Keratinocyte (primary cell): ENCODE data around the gene GLS. TPM values are rescaled to one million over a fixed set of nuclear protein-coding genes. Genes with fewer than 3 reads are reported as not detected.

Experiments
- DNase-seq: peaks from one replicate; pipeline ENCODE4 v3.0.0-alpha.2; 2011; ENCODE audit warnings: low read depth, missing footprints, low spot score
- FAIRE-seq: peaks from 2 replicates; lab custom pipeline; 2011; peaks lifted over from hg19 to GRCh38; lab: Jason Lieb, UNC
- H2AFZ ChIP-seq: 2 replicates; pipeline ENCODE4 v1.6.0; 2012; ENCODE audit warnings: low read length, control low read depth, inconsistent platforms; ENCODE audit not compliant: control insufficient read depth
- H3K27ac ChIP-seq: 2 replicates; pipeline ENCODE4 v1.5.1; 2011; ENCODE audit warnings: low read length; ENCODE audit not compliant: control insufficient read depth, insufficient read depth
- H3K27me3 ChIP-seq: 3 replicates; pipeline ENCODE4 v1.6.0; 2011; ENCODE audit warnings: low read length; ENCODE audit not compliant: control insufficient read depth, insufficient read depth; ENCODE audit errors: extremely low read depth
- H3K36me3 ChIP-seq, 2 experiments: 2 replicates in 1 of 2; 3 replicates in 1 of 2; pipeline ENCODE4 v1.5.1; 2011; ENCODE audit warnings: low read length in 2 of 2, mild to moderate bottlenecking in 1 of 2; ENCODE audit not compliant: control insufficient read depth in 2 of 2, insufficient read depth in 2 of 2; ENCODE audit errors: extremely low read depth in 1 of 2
- H3K4me1 ChIP-seq: 3 replicates; pipeline ENCODE4 v1.5.1; 2011; ENCODE audit warnings: low read length; ENCODE audit not compliant: control insufficient read depth, insufficient read depth; ENCODE audit errors: extremely low read depth
- H3K4me2 ChIP-seq: 3 replicates; pipeline ENCODE4 v1.6.0; 2011; ENCODE audit warnings: low read depth, low read length; ENCODE audit not compliant: control insufficient read depth, insufficient read depth; ENCODE audit errors: extremely low read depth
- H3K4me3 ChIP-seq, 3 experiments: fragments of 200-600 bp in 1 of 3; sonication (generic) in 1 of 3; 2 replicates in 2 of 3; 3 replicates in 1 of 3; pipeline ENCODE4 v1.5.1; 2011 to 2016; ENCODE audit warnings: low read length in 3 of 3, mild to moderate bottlenecking in 3 of 3, control low read depth in 2 of 3, inconsistent platforms in 1 of 3, low read depth in 1 of 3, mixed read lengths in 1 of 3, mixed run types in 1 of 3, moderate library complexity in 1 of 3; ENCODE audit not compliant: control insufficient read depth in 2 of 3, insufficient read depth in 2 of 3; ENCODE audit errors: extremely low read depth in 1 of 3
- H3K79me2 ChIP-seq: 2 replicates; pipeline ENCODE4 v1.6.0; 2012; ENCODE audit warnings: low read length; ENCODE audit not compliant: control insufficient read depth, insufficient read depth
- H3K9ac ChIP-seq: 3 replicates; pipeline ENCODE4 v1.6.0; 2011; ENCODE audit warnings: low read length; ENCODE audit not compliant: control insufficient read depth, insufficient read depth; ENCODE audit errors: extremely low read depth
- H3K9me1 ChIP-seq: 3 replicates; pipeline ENCODE4 v1.6.0; 2011; ENCODE audit warnings: low read length; ENCODE audit not compliant: control insufficient read depth, insufficient read depth; ENCODE audit errors: extremely low read depth
- H3K9me3 ChIP-seq: 2 replicates; pipeline ENCODE4 v1.5.1; 2012; ENCODE audit warnings: low read depth, low read length; ENCODE audit not compliant: control insufficient read depth
- H4K20me1 ChIP-seq: 3 replicates; pipeline ENCODE4 v1.6.0; 2011; ENCODE audit warnings: low read length; ENCODE audit not compliant: control insufficient read depth, insufficient read depth; ENCODE audit errors: extremely low read depth
- EZH2 ChIP-seq: IDR thresholded peaks from one replicate; pipeline ENCODE4 v1.6.1; 2012; ENCODE audit warnings: inconsistent platforms, mild to moderate bottlenecking, low read length, moderate library complexity
- dilution Hi-C: fragments of 300-500 bp; cut with MboI; formaldehyde crosslinking; loops from one replicate; pipeline ENCODE4 v1.7.0; 2020; ENCODE audit warnings: low sequenced_read_pairs; ENCODE audit not compliant: extremely low pct_ligation_motif_present
- polyA plus RNA-seq, 5 experiments: library from polyadenylated mRNA; depleted of rRNA in 3 of 5; stranded (reverse) in 3 of 5; stranded (forward) in 1 of 5; unstranded in 1 of 5; fragments of >200 nt; gene quantifications; 1 replicate in 1 of 5; 2 replicates in 3 of 5; 3 replicates in 1 of 5; pipeline versions ENCODE4 v1.2.1 to v1.2.3, GENCODE V29; 2011 to 2012; ENCODE audit warnings: missing spikeins in 2 of 5, low read depth in 1 of 5, low replicate concordance in 1 of 5
- TF ChIP-seq, protein P1 (sequence below), 3 experiments: IDR thresholded peaks in 1 of 3; conservative IDR thresholded peaks in 1 of 3; optimal IDR thresholded peaks in 1 of 3; 2 replicates in 2 of 3; 3 replicates in 1 of 3; pipeline versions ENCODE3 to v1.5.1; 2011; ENCODE audit warnings: low read length in 3 of 3, mild to moderate bottlenecking in 3 of 3, moderate library complexity in 2 of 3, control low read depth in 1 of 3, inconsistent platforms in 1 of 3; ENCODE audit not compliant: insufficient read depth in 2 of 3; ENCODE audit errors: extremely low read depth in 1 of 3

GLS gene
- polyA plus RNA-seq, 1 donor (not counting 4 experiments of a cell fraction or from before 2014, with no cell fraction given) = 130 TPM

DNA sequence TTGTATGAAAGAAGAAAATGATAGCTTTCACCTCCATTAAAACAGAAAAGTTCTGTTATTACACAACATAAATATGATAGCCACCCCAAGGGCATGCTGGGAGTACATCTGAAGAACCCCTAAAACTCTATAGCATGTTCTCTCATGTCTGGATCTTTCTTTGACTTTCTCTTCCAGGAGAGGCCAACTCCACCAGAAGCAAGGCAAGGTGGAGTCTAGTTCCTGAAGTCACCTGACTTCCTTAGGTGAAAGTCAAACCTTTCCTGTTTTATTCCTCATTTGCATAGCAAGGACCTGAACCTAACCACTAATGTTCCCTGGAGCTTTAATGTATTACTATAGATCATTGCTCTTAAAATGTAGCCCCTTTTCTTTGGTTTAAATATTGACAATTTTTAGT lies 127.7 kb downstream of the GLS start:
- Histone ChIP-seq H3K4me2 (no peak overlapping the region), H2AFZ (no peak overlapping the region), H3K27me3 (no peaks in the 10 kb centered on the region), H3K4me1 (peaks cover 12% of the 10 kb centered on the region), H3K9ac (no peak overlapping the region), H3K9me3 (no peaks in the 10 kb centered on the region), H3K4me3 (no peak overlapping the region), H3K9me1 (no peaks in the 10 kb centered on the region), H4K20me1 (no peaks in the 10 kb centered on the region), H3K36me3 (peaks cover 30 to 37% of the 10 kb centered on the region in 2 experiments), H3K27ac (no peak overlapping the region), H3K79me2 (peaks cover 29% of the 10 kb centered on the region)
- no peak for FAIRE-seq
- dilution Hi-C loops = no loop called here
- no peak for TF ChIP-seq EZH2
- TF ChIP-seq, protein P1, sequence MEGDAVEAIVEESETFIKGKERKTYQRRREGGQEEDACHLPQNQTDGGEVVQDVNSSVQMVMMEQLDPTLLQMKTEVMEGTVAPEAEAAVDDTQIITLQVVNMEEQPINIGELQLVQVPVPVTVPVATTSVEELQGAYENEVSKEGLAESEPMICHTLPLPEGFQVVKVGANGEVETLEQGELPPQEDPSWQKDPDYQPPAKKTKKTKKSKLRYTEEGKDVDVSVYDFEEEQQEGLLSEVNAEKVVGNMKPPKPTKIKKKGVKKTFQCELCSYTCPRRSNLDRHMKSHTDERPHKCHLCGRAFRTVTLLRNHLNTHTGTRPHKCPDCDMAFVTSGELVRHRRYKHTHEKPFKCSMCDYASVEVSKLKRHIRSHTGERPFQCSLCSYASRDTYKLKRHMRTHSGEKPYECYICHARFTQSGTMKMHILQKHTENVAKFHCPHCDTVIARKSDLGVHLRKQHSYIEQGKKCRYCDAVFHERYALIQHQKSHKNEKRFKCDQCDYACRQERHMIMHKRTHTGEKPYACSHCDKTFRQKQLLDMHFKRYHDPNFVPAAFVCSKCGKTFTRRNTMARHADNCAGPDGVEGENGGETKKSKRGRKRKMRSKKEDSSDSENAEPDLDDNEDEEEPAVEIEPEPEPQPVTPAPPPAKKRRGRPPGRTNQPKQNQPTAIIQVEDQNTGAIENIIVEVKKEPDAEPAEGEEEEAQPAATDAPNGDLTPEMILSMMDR (optimal IDR thresholded peaks at IDR 0.05 in 1 of 3, IDR thresholded peaks at IDR 0.05 in 1 of 3, conservative IDR thresholded peaks at IDR 0.05 in 1 of 3; ENCODE audit: extremely low read depth in 1 of 3, insufficient read depth in 2 of 3, low read length in 3 of 3) = no peak
- DNase-seq = no peak

DNA sequence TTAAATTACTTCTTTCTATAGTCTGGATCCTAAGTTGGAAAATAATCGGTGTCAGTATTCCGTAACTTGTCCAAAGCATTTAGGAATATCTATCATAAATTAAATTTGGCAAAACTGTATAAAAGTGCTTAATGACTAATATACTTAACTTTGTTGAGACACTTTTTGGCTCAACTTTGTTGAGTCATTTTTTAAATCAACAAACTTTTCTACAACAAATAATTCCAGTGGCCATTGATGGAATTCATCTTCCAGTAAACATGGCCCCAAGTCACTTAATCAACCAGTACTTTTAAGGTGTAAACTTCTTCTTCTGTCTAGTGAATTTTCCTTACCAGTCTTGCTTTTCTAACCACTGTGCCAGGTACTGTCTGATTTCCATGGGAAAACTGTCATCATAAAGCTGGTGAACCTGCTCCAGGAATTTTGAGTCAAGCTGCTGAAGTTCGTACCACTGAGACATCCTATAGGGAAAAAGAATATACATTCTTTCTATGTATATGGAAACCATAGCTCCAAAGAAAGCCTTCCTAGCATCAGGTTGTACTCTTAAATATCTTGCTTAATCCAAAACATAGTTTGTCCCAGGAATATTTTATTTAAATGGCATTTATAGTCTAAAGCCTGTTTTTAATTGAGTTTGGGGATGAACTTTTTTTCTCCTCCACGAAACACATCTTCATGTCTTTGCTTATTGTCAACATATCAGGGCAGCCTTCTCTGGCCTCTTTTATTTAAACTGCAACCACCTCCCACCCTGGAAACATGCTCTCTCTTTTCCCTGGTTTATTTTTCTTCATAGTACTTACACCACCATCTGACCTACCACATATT lies 129.1 kb downstream of the GLS start:
- no peak overlapping the region for H3K4me3 ChIP-seq
- peaks cover 17% of the 10 kb centered on the region for H3K4me1 ChIP-seq
- DNase-seq (no peak), FAIRE-seq (no peak)
- TF ChIP-seq, protein P1 (optimal IDR thresholded peaks at IDR 0.05 in 1 of 3, IDR thresholded peaks at IDR 0.05 in 1 of 3, conservative IDR thresholded peaks at IDR 0.05 in 1 of 3; ENCODE audit: extremely low read depth in 1 of 3, insufficient read depth in 2 of 3, low read length in 3 of 3) = no peak
- TF ChIP-seq EZH2 = no peak
- H3K9me1 ChIP-seq = no peaks in the 10 kb centered on the region
- dilution Hi-C loops = no loop called here
- no peak overlapping the region for H3K27ac ChIP-seq
- H2AFZ ChIP-seq = no peak overlapping the region
- H3K9me3 ChIP-seq = no peaks in the 10 kb centered on the region
- H4K20me1 ChIP-seq = no peaks in the 10 kb centered on the region
- no peaks in the 10 kb centered on the region for H3K27me3 ChIP-seq
- H3K36me3 ChIP-seq = peaks cover 18 to 33% of the 10 kb centered on the region in 2 experiments
- H3K4me2 ChIP-seq = no peak overlapping the region
- no peak overlapping the region for H3K9ac ChIP-seq
- H3K79me2 ChIP-seq = peaks cover 35% of the 10 kb centered on the region
